A549 (cell line): ENCODE results near the gene COL7A1. TPM values are rescaled to one million over a fixed set of nuclear protein-coding genes. Genes with fewer than 3 reads are reported as not detected.
A peak's percentile ranks its signal among the peaks of the same experiment; 100 is the strongest.

ENCODE experiments used
- ATAC-seq, 2 experiments: fragments of 200-7000 bp in 1 of 2; fragments of >200 bp in 1 of 2; cut with Nextera tagmentation in 1 of 2; cut with Tn5 transposase in 1 of 2; 3 replicates each; pipeline versions ENCODE4 v1.8.0 to v1.9.1; 2018 to 2020; ENCODE audit warnings: mild to moderate bottlenecking in 1 of 2, moderate library complexity in 1 of 2
- CTCF ChIA-PET: fragments of 300-600 bp; sonication (Branson Sonifier 250); formaldehyde crosslinking; extraction: SDS; loops from one replicate; lab custom pipeline; 2021; ENCODE audit warnings: antibody characterized with exemption, inconsistent platforms; lab: Yijun Ruan, JAX
- POLR2A ChIA-PET: fragments of 350-600 bp; formaldehyde crosslinking; extraction: SDS; loops from one replicate; lab custom pipeline; 2021; ENCODE audit warnings: antibody characterized with exemption, inconsistent platforms; lab: Yijun Ruan, JAX
- DNase-seq, 2 experiments: peaks; one replicate each; pipeline versions ENCODE4 v3.0.0 to v3.0.0-alpha.2; 2011 to 2016; ENCODE audit warnings: low read depth in 1 of 2, low spot score in 1 of 2
- FAIRE-seq: peaks from 2 replicates; lab custom pipeline; 2011; peaks lifted over from hg19 to GRCh38; lab: Jason Lieb, UNC
- H3K27ac ChIP-seq, 2 experiments: fragments of >200 bp; sonication (Bioruptor Twin); formaldehyde crosslinking; 3 replicates each; pipeline ENCODE4 v1.5.1; 2016 to 2017
- H3K4me1 ChIP-seq: fragments of >200 bp; sonication (Bioruptor Twin); formaldehyde crosslinking; 3 replicates; pipeline ENCODE4 v1.6.1; 2016
- H3K4me2 ChIP-seq: fragments of >200 bp; sonication (Bioruptor Twin); formaldehyde crosslinking; 3 replicates; pipeline ENCODE4 v1.6.1; 2016
- H3K4me3 ChIP-seq: fragments of >200 bp; sonication (Bioruptor Twin); formaldehyde crosslinking; 3 replicates; pipeline ENCODE4 v1.5.1; 2016
- H3K9me3 ChIP-seq: fragments of >200 bp; sonication (Bioruptor Twin); formaldehyde crosslinking; 3 replicates; pipeline ENCODE4 v1.6.1; 2016
- BHLHE40 ChIP-seq: IDR thresholded peaks from 2 replicates; pipeline ENCODE4 v1.6.1; 2012; ENCODE audit warnings: low read depth, low read length, inconsistent platforms
- CBX2 ChIP-seq: fragments of 200-600 bp; sonication (generic); IDR thresholded peaks from 2 replicates; pipeline ENCODE4 v1.6.1; 2016; ENCODE audit warnings: low read depth, mild to moderate bottlenecking, borderline replicate concordance
- CBX8 ChIP-seq: fragments of 200-600 bp; sonication (generic); IDR thresholded peaks from 2 replicates; pipeline ENCODE4 v1.6.1; 2016
- CHD4 ChIP-seq: fragments of 200-600 bp; sonication (generic); IDR thresholded peaks from 2 replicates; pipeline ENCODE4 v1.6.1; 2016; ENCODE audit warnings: antibody characterized with exemption, mild to moderate bottlenecking, borderline replicate concordance
- EHMT2 ChIP-seq: fragments of 200-600 bp; sonication (generic); IDR thresholded peaks from 2 replicates; pipeline ENCODE4 v1.6.1; 2016; ENCODE audit warnings: antibody characterized with exemption, low read depth, mild to moderate bottlenecking, moderate library complexity
- ESRRA ChIP-seq: fragments of 150-350 bp; IDR thresholded peaks from 2 replicates; pipeline ENCODE4 v1.6.1; 2014; ENCODE audit warnings: mild to moderate bottlenecking, low read length, borderline replicate concordance
- FOSL2 ChIP-seq, 2 experiments: fragments of 450-650 bp in 1 of 2; fragments of >200 bp in 1 of 2; sonication (Bioruptor Twin) in 1 of 2; formaldehyde crosslinking; IDR thresholded peaks; 2 replicates each; pipeline versions ENCODE4 v1.5.0 to v1.6.1; 2016 to 2020; ENCODE audit warnings: mild to moderate bottlenecking in 1 of 2, moderate library complexity in 1 of 2
- HOXB13 ChIP-seq: fragments of 250-450 bp; sonication (Bioruptor Pico); IDR thresholded peaks from 2 replicates; pipeline ENCODE4 v1.5.0; 2020; ENCODE audit warnings: low read depth, mild to moderate bottlenecking, moderate library complexity
- HOXB5 ChIP-seq: fragments of 250-450 bp; sonication (Bioruptor Pico); IDR thresholded peaks from 2 replicates; pipeline ENCODE4 v1.5.0; 2020; ENCODE audit warnings: mild to moderate bottlenecking, moderate library complexity
- JUN ChIP-seq, 2 experiments: fragments of >200 bp; sonication (Bioruptor Twin); formaldehyde crosslinking; IDR thresholded peaks; 2 replicates in 1 of 2; 3 replicates in 1 of 2; pipeline ENCODE4 v1.6.1; 2016 to 2017
- JUNB ChIP-seq: fragments of >200 bp; sonication (Bioruptor Twin); formaldehyde crosslinking; IDR thresholded peaks from 2 replicates; pipeline ENCODE4 v1.6.1; 2016
- MAFK ChIP-seq: fragments of 450-650 bp; IDR thresholded peaks from 2 replicates; pipeline ENCODE4 v1.6.1; 2014; ENCODE audit not compliant: partially characterized antibody
- MAZ ChIP-seq: fragments of 150-350 bp; IDR thresholded peaks from 2 replicates; pipeline ENCODE4 v1.6.1; 2014; ENCODE audit warnings: antibody characterized with exemption, low read depth, low read length, borderline replicate concordance
- NFE2L2 ChIP-seq: fragments of 150-350 bp; conservative IDR thresholded peaks from 2 replicates; pipeline ENCODE4 v1.6.1; 2014; ENCODE audit warnings: low read length
- NR3C1 ChIP-seq: fragments of >200 bp; sonication (Bioruptor Twin); formaldehyde crosslinking; IDR thresholded peaks from 3 replicates; pipeline ENCODE4 v1.6.1; 2017
- RARB ChIP-seq: fragments of 250-450 bp; sonication (Bioruptor Pico); IDR thresholded peaks from 2 replicates; pipeline ENCODE4 v1.8.0; 2021; ENCODE audit warnings: mild to moderate bottlenecking, moderate library complexity
- RCOR1 ChIP-seq: fragments of 150-350 bp; IDR thresholded peaks from 2 replicates; pipeline ENCODE4 v1.6.1; 2014; ENCODE audit warnings: antibody characterized with exemption, low read length, low read depth
- SMC3 ChIP-seq: fragments of >200 bp; sonication (Bioruptor Twin); formaldehyde crosslinking; IDR thresholded peaks from 3 replicates; pipeline ENCODE4 v1.6.1; 2018; ENCODE audit warnings: inconsistent platforms
- ZSCAN20 ChIP-seq: fragments of 250-450 bp; sonication (Bioruptor Pico); IDR thresholded peaks from 2 replicates; pipeline ENCODE4 v1.8.0; 2022; ENCODE audit warnings: mild to moderate bottlenecking, moderate library complexity
- WGBS: methylation state at CpG from one replicate; pipeline ENCODE4 v1.1.6; 2017; ENCODE audit errors: missing lambda C conversion rate; 5-methylcytosine and 5-hydroxymethylcytosine counted together
- polyA plus RNA-seq, 4 experiments: library from polyadenylated mRNA; depleted of rRNA in 3 of 4; stranded (reverse); fragments of >200 nt; fragmentation: RNase III in 1 of 4; extraction: RNeasy Plus Mini Kit Qiagen cat#74134 plus additional on column Dnase treatment in 1 of 4; gene quantifications; 2 replicates in 3 of 4; 3 replicates in 1 of 4; pipeline ENCODE4 v1.2.3, GENCODE V29; 2011 to 2017
- TF ChIP-seq, protein P1 (sequence below): IDR thresholded peaks from 2 replicates; pipeline ENCODE4 v1.6.1; 2012
- TF ChIP-seq, protein P2 (sequence below): IDR thresholded peaks from 2 replicates; pipeline ENCODE4 v1.6.1; 2012
- TF ChIP-seq, protein P3 (sequence below): fragments of >200 bp; sonication (Bioruptor Twin); formaldehyde crosslinking; IDR thresholded peaks from 3 replicates; pipeline ENCODE4 v1.6.1; 2016
- TF ChIP-seq, protein P4 (sequence below): IDR thresholded peaks from 2 replicates; pipeline ENCODE4 v1.6.1; 2012; ENCODE audit warnings: low read depth, borderline replicate concordance
- TF ChIP-seq, protein P5 (sequence below): fragments of 250-450 bp; sonication (Bioruptor Pico); IDR thresholded peaks from 2 replicates; pipeline ENCODE4 v1.5.0; 2020; ENCODE audit warnings: low read depth, mild to moderate bottlenecking, moderate library complexity

Gene COL7A1
- polyA plus RNA-seq, 2 of the 4 experiments (the other 2 are of a cell fraction), result 36.5 to 240 TPM

DNA sequence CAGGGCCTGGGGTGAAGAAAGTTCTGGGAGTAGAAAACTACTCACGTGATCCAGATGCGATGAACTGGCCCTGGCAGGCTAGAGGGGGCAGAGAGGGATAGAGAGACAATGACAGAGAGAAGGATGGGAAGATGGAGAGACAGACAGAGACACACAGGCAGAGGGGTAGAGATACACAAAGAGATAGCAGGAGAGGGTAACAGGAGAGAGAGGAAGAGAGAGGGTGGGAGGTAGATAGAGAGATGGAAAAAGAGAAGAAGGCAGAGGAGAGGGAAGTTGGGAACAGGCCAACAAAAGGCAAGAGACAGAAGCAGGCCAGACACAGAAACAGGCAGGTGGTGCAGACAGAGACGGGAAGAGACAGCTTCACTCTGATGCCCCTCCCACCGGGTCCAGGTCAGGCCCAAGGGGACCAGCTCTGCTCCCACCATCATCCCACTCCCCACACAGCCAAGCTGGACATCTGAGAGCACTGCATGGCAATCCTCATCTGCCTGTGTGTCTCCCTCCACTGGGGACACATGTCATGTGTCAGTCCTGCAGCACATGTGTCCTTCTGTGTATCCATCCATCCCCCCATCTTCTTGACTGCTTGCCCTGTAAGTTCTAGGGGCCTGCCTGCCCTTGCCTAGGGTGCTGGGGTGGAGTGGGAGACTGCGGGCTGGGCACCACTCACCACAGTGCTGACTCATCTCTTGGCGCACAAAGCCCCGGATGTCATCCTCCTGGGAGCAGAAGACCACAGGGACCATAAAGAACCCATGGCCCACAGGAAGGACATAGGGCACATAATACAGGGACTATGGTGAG lies 29.3 kb downstream of the COL7A1 start:
- H3K4me1 ChIP-seq, result peaks cover 80% of the 10 kb centered on the region
- WGBS, result 19% methylated on average over 6 of the region's 7 CpGs
- peak overlapping the region; percentile 33; the same call in 1 of the 3 replicates for H3K4me2 ChIP-seq
- TF ChIP-seq MAFK, result peak; percentile 75
- TF ChIP-seq FOSL2 (IDR thresholded peaks at IDR 0.05), result no peak
- peak; percentile 40; the same call in 1 of the 2 replicates for TF ChIP-seq FOSL2 (CRISPR knock-in tag; IDR thresholded peaks at IDR 0.05)
- TF ChIP-seq JUN (IDR thresholded peaks at IDR 0.05), result no peak
- TF ChIP-seq, protein P1, sequence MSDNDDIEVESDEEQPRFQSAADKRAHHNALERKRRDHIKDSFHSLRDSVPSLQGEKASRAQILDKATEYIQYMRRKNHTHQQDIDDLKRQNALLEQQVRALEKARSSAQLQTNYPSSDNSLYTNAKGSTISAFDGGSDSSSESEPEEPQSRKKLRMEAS, result 0 out of 2 replicates have a peak, but pooled peaks have one; percentile 24
- TF ChIP-seq, all 56 proteins: peak for 3
- ChIA-PET CTCF (interaction anchor here (0.6 to 3.3 kb wide), 5 partner anchors 7 to 120 kb away, joined by 3 to 14 read pairs (median 3); partner anchors contain the start of gene NCKIPSD), POLR2A (no interaction called here)
- Histone ChIP-seq H3K9me3 (no peaks in the 10 kb centered on the region), H3K4me3 (no peak overlapping the region), H3K27ac (peak overlapping the region; percentile 54 to 89)
- DNase-seq (peak; percentile 48 to 56), ATAC-seq (peak; percentile 3 to 39; a peak in 4 of 6 replicates), FAIRE-seq (no peak)

DNA sequence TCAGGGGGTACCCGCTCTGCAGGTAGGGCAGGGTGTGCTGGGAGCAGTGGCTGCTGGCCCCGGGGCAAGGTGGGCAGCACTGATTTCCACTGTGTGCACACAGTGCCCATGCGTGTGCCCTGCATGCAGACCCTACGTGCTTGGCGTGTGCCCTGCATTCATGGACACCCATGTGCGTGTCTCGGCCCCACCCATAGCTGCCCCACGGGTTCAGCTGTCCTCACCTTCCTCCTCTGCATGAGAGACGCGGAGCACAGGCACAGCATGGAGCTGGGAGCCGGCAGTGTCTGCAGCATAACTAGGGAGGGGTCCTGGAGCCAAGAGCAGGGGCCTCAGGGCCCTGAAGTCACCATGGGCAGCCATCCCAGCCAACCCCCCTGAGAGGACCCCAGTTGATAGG lies 29.9 kb downstream of the COL7A1 start:
- 92% methylated on average over 7 of the region's 11 CpGs for WGBS
- no peak for FAIRE-seq
- no peak for ATAC-seq
- no peak for TF ChIP-seq JUN (IDR thresholded peaks at IDR 0.05)
- TF ChIP-seq, protein P2, sequence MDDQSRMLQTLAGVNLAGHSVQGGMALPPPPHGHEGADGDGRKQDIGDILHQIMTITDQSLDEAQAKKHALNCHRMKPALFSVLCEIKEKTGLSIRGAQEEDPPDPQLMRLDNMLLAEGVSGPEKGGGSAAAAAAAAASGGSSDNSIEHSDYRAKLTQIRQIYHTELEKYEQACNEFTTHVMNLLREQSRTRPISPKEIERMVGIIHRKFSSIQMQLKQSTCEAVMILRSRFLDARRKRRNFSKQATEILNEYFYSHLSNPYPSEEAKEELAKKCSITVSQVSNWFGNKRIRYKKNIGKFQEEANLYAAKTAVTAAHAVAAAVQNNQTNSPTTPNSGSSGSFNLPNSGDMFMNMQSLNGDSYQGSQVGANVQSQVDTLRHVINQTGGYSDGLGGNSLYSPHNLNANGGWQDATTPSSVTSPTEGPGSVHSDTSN, result no peak
- no peak for TF ChIP-seq JUNB
- TF ChIP-seq HOXB5, result no peak
- no peak for TF ChIP-seq MAZ
- peak overlapping the region; percentile 22; the same call in 1 of the 3 replicates for H3K4me2 ChIP-seq
- CTCF ChIA-PET, result interaction anchor here (0.6 to 1.2 kb wide), 3 partner anchors 9 to 121 kb away, joined by 3 read pairs; partner anchors contain the start of gene NCKIPSD
- H3K4me3 ChIP-seq, result no peak overlapping the region
- no peaks in the 10 kb centered on the region for H3K9me3 ChIP-seq
- POLR2A ChIA-PET, result no interaction called here
- peaks cover 86% of the 10 kb centered on the region for H3K4me1 ChIP-seq
- no peak for DNase-seq
- H3K27ac ChIP-seq, result peak overlapping the region in 1 of 2 experiments; percentile 89; a peak in 3 of 6 replicates

DNA sequence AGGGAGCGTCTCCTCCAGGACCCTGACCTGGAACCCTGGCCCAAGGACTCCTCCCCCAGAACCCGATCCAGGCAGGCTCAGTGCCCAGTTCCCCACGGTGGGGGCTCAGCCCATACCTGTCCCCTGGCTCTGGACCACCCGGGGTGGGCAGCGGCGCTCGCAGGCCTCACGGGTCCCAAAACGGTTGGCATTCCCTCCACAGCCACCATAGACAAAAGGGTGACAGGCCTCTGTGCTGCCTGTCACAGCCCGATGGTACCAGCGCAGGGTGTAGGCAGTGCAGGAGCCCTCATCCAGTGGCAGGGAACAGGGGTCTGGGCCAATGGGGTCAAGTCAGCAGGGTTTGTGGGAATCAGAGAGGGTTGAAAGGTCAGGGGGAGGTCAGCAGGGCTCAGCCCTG lies 30.5 kb downstream of the COL7A1 start:
- ChIA-PET POLR2A (no interaction called here), CTCF (interaction anchor here (1.0 to 1.6 kb wide), 4 partner anchors 33 to 121 kb away, joined by 3 to 5 read pairs (median 4); partner anchors contain the start of gene NCKIPSD)
- Histone ChIP-seq H3K4me1 (peaks cover 89% of the 10 kb centered on the region), H3K9me3 (no peaks in the 10 kb centered on the region), H3K4me3 (no peak overlapping the region), H3K27ac (peak overlapping the region; percentile 35 to 89; a peak in 5 of 6 replicates), H3K4me2 (peak overlapping the region; percentile 22; the same call in 2 of the 3 replicates)
- 88% methylated on average over 8 of the region's 11 CpGs for WGBS
- TF ChIP-seq CBX8, result no peak
- TF ChIP-seq, protein P3, sequence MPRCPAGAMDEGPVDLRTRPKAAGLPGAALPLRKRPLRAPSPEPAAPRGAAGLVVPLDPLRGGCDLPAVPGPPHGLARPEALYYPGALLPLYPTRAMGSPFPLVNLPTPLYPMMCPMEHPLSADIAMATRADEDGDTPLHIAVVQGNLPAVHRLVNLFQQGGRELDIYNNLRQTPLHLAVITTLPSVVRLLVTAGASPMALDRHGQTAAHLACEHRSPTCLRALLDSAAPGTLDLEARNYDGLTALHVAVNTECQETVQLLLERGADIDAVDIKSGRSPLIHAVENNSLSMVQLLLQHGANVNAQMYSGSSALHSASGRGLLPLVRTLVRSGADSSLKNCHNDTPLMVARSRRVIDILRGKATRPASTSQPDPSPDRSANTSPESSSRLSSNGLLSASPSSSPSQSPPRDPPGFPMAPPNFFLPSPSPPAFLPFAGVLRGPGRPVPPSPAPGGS, result no peak
- TF ChIP-seq EHMT2, result no peak
- no peak for TF ChIP-seq RCOR1
- TF ChIP-seq ZSCAN20 (CRISPR knock-in tag), result no peak
- no peak for TF ChIP-seq CHD4
- TF ChIP-seq HOXB13 (CRISPR knock-in tag), result no peak
- TF ChIP-seq CBX2, result no peak
- TF ChIP-seq, protein P4, sequence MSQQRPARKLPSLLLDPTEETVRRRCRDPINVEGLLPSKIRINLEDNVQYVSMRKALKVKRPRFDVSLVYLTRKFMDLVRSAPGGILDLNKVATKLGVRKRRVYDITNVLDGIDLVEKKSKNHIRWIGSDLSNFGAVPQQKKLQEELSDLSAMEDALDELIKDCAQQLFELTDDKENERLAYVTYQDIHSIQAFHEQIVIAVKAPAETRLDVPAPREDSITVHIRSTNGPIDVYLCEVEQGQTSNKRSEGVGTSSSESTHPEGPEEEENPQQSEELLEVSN, result no peak
- TF ChIP-seq SMC3, result no peak
- no peak for TF ChIP-seq HOXB5
- TF ChIP-seq NR3C1, result no peak
- TF ChIP-seq, protein P1, result no peak
- TF ChIP-seq BHLHE40, result no peak
- no peak for TF ChIP-seq ESRRA
- TF ChIP-seq NFE2L2, result no peak
- no peak for TF ChIP-seq JUNB
- no peak for TF ChIP-seq RARB
- TF ChIP-seq, protein P5, sequence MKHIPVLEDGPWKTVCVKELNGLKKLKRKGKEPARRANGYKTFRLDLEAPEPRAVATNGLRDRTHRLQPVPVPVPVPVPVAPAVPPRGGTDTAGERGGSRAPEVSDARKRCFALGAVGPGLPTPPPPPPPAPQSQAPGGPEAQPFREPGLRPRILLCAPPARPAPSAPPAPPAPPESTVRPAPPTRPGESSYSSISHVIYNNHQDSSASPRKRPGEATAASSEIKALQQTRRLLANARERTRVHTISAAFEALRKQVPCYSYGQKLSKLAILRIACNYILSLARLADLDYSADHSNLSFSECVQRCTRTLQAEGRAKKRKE (CRISPR knock-in tag), result no peak
- DNase-seq, result no peak
- ATAC-seq, result no peak
- FAIRE-seq, result no peak
